Stimulated activated CD4-positive, alpha-beta T cell treated with anti-CD3 and anti-CD28 coated beads, TNF-alpha, amount 100 ng/mL, for 1 hour (primary cell): ENCODE data around the gene CACNA2D3.

ENCODE experiments used
- DNase-seq, 3 donors: peaks; one replicate each; pipeline ENCODE4 v3.0.0-alpha.2; 2020; ENCODE audit warnings: low read depth in 3 of 3, low spot score in 1 of 3

The CACNA2D3 gene

DNA sequence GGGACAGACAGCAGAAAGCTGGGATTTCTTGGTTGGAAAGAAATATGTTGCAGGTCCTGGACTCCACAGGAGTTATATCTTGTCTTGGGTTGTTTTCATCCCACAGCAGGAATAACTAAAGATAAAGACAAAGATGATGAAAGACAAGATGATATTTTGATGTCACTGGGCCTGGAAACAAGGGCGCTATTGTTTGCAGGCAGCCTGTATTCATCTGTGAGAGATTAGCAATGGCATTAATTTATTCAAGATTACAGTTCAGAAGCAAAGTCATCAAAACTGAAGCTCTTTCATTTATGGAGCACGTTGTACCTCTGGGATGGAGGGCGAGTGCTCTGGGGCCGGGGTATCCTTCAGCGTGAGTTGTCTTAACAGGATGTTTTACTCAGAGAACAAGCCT is 591.7 kb downstream of the CACNA2D3 start:
- no peak for DNase-seq

DNA sequence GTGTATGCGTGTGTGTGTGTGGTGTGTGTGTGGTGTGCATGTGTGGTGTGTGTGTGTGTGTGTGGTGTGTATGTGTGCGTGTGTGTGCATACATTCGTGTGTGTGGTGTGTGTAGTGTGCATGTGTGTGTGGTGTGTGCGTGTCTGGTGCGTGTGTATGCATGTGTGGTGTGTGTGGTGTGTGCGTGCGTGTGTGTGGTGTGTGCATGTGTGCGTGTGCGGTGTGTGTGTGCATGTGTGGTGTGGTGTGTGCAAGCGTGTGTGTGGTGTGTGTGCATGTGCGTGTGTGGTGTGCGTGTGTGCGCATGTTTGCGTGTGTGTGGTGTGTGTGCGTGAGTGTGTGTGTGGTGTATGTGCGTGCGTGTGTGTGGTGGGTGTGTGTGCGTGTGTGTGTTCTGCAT is 595.2 kb downstream of the CACNA2D3 start:
- no peak for DNase-seq

DNA sequence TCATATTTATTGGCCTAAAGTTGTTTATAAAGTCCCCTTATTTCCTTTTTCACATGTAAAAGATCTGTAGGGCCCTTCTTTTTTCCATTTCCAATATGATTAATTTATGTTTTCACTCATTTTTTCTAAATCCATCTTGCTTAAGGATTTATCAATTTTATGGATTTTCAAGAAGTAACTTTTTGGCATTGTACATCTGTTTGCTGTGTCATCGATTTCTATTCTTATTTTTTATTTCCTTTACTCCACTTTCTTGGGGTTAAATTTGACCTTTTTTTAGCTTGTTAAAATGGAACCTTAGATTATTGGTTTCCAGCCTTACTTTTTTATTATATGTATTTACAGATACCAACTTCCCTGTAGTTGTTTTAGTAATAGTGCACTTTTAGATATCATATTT is 597.6 kb downstream of the CACNA2D3 start:
- DNase-seq: no peak

DNA sequence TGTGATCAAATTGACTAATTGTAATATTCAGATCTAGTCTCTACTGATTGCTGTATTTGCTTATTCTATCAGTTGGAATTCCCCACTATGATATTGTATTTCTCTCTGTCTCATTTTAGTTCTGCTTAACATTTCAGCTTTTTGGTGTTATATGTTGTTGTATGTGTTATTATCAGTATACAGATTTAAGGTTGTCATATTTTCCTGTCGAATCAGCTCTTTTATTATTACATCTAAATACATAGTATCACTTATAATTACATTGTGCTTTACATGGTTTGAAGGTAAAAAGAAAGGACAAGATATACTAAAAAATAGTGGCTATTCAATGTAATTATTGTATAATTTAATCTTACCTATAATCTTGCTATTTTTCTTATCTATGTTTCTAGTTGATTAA is 598.3 kb downstream of the CACNA2D3 start:
- DNase-seq: no peak

DNA sequence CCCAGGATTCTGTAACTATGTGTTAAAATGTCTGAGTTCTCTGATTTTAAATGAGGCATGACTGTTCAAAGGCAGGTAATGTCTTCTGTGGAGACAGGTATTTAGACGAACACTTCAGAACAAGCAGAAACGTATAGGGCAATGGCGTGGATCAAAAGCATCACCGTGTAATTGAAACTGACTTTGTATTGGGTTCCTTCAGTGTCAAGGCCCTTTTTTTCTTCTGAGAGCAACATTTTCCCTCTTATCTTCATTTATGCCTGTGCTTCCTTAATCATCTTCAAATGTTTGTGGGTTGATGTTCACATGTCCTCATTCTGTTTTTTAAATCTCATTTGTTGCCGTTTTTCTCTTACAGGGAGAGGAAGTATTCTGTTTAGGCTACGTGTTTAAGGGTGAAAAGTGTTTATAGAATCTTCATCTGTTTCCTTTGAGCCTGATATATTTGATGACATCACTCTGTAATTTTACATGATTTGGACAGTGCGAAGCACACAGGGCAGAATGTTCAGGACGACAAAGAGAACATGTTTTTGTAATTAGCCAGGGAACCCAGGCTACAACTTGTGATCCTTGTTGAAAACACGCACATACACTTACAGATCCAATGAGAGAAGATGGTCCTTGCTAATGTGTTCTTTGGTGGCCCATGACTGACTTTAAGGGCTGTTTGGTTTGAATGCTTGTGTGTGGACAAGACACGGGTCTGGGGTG is 609.5 kb downstream of the CACNA2D3 start:
- DNase-seq: no peak

DNA sequence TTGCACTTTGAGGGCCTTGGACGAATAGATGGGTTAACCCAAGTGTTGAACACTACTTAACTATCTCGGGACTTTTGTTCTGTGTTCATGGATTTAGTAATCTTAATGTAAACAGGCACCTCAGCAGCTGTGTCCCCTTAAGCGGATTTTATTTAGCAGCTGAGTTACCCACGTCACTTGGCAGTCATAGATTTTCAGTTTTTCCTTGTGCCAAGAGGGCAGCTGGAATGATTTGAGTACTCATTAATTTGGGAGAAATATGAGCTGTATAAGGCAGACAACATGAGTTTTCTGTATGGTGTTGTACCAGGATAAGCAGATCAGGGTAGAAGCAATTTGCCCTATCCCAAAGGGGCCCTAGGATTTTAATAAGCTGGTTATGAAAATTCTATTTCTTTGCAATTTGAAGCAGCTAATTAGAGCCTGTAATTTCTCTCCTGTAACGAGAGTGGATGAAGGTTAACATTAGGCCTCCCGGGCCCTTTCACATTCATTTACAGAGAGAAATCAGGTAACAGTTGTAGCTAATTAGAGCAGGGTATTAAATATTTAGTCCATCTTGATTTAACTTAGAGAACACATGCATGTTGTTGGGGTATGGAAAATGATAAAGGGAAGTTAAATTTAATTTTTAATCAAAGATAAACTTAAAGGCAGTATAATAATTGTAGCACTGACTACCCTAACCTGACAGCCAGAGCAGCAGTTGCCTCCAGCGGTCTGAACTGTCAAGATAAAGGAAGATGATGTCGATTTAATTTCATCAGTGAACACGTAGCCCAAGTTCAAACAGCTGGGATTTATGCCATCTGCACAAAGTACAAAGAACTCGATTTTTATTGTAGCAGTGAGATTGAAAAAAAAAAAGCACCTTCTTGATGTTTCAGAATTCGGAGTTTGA is 611.0 kb downstream of the CACNA2D3 start:
- DNase-seq: no peak

DNA sequence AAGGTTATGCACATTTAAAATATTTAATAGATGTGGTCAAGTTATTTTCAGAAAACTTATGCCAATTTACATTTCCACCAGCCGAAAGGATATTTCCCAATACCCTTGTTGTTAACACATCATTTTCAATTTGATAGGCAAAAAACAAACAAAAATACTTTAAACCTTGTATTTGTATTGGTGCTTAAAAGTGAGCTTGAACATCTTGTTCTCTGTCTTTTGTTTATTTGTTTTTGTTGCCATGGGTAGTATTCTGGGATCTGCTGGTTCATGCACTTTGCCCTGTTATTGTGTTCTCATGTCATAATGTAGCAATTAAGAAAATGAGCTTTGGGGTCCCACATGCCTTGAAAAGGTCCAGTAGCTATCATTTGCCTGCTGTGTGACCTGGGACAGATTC is 614.1 kb downstream of the CACNA2D3 start:
- DNase-seq: no peak

DNA sequence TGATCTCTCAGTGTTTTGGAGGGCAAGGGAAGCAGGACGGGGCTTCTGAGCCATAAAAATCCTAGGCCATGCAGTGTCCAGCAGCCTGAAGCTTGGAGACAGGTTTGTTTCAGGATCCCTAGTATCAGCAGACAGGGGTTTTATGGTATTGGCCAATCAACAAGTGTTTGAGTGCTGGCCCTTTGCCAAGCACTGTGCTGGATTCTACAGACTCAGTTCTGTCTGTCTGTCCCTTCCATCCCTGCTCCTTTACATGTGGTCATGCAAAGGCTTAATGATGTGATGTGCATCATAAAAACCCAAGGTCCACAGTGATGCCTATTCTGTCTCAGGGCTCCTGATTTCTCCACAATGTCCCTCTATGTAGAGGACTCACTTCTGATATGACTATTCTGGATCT is 621.4 kb downstream of the CACNA2D3 start:
- no peak for DNase-seq

DNA sequence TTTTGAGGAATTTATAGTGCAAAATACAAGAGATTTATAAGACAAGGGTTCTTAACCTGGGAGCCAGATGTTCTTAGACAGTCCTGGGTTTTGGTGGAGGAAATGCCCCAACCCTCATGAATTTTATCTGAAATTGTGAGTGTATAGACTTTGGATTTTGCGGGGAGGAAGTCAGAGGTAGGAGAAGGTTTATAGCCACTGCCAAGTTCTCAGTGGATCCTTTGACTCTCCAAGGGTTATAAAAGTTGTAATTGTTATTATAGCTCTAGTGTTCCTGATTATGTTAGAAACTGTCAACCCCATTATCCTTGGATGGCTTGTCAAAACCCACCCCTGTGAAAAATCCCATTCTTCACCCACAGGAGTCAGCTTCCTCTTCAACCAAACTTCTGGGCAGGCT is 621.9 kb downstream of the CACNA2D3 start:
- DNase-seq: no peak

DNA sequence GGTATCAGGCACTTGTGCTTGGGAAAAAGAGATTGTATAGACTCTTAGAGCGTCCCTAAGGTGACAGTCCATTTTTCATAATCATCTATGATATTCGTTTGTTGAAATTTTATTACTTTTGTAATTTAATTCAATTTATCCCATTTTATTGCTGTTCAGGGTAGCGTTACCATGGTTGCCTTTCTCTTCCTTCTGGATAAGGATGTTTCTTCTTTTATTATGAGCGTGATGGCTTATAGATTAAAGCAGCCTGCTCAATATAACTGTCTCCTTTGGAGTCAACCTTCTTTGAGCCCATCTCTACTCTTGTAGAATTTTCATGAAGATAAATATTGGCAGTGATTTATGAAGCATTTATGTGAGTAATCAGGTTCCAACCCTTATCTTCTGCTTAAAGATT is 623.5 kb downstream of the CACNA2D3 start:
- DNase-seq: no peak

DNA sequence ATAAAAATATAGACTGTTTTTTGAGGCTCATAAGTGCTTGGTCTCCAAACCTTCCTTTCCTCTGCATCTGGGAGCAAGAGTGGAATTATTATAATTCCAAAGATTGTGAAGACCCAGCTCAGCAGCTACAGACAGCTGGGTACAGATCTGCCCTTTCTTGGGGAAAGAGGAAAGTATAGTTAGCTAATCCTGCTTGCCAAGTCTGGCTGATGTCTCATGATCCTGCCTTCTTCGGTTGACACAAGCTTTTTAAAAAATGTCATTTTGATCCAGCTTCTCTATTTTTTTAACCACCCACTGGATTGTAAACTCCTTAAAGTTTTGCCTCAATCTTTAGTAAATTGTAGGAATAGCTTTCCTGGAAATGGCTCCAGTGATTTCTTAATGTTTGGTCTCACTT is 624.4 kb downstream of the CACNA2D3 start:
- DNase-seq: no peak

DNA sequence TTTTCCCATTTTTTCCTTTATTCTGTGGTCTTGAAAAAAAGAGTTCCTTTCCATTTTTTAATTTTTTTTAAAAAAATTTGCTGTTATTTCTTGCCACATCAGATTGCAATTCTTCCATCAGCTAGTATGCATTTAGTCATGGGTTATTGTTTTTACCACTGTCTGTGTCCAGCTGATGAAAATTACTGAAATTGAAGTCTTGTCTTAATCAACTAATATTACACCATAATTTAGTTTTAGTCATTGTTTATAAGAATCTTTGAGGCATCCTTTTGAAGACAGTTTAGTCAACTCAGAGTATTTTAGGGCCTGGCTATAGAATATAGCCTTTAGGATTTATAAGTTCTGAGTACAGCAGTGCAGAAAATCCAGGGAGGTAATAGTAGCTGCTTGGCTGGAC is 633.4 kb downstream of the CACNA2D3 start:
- DNase-seq: no peak

DNA sequence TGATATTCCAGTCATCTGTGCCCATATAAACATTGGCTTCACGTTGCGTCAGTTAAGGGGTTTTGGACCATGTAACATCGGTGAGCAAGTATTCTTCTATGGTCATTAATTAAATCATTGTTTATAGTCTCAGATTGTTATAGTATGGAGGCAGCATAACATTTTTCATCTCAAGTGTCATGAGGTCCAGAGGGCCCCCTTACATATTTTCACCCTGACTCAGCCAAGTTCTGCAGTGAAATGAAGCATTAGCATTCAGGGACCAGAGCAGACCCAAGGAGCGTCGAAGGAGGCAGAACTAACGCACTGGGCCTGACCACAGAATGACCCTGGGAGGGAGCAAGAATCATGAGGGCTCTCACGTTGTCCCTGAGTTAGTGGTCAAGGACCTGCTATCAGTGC is 634.0 kb downstream of the CACNA2D3 start:
- DNase-seq: no peak

DNA sequence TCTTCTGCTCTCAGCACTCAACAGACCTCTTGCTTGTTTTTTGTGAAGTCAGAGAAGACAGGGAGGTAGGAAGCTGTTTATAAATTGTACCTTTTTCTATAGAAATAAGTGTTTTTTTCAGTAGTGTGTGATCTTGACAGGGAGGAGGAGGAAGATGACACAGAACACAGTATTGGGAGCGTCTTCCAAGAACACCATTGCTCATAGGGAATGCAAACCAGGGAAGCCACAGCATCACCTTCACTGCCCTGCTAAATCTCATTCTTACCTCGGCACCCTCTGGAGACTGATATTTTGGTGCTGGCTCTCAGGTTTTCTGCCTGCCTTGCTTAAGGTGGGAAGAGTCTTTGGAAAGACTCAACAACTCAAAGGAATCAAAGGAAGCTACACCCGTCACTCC is 636.1 kb downstream of the CACNA2D3 start:
- no peak for DNase-seq

DNA sequence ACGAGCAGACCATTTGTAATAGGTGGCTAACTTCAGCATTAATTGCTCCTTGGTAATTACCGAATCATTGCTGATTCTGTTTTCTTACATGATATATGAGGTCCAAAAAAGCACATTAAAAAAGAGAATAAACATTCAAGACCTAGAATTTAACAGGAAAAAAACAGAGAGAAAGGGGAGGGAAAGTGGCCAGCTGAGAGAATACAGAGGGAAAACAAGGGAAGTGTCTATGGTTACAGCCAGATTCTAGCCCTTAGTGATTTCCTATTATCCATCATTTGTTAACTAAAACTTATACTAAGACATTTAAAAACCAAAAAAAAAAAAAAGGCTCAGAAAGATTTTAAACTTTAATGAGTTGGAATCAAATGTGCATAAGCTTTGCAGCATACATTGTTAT is 636.8 kb downstream of the CACNA2D3 start:
- no peak for DNase-seq

DNA sequence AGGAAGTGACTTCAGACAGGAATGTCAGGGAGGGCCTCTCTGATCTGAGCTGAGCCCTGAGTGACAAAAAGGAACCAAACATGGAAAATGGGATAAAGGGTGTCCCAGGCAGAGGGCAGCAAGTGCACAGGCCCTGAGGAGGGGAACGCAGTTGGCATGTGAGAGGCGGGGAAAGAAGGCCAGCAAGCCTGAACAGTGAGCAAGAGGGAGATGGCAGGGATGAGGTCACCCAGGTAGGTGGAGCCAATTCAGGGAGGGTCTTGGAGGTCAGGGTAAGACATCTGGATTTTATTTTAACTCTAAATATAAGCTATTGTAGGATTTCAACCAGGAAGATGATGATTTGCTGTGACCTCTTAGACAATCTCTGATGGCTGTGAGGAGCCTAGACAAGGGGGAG is 637.8 kb downstream of the CACNA2D3 start:
- no peak for DNase-seq

DNA sequence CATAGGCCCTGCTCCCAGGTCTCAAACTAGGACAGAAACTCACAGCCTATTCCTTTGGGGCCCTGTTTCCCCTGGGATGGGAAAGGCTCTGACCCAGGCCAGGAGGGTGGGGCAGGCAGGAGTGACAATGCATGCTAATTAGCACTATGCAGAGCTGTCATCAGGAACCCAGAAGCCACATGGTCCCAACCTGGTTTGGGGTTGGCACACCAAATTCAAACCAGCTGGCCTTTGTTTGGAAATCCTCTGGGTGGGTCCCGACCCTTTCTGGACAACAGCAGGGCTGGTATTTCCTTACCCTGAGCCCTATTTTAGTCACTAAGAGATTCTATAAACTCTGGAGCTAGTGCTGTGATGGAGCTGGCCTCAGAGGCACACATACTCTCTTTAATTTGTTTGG is 639.3 kb downstream of the CACNA2D3 start:
- no peak for DNase-seq

DNA sequence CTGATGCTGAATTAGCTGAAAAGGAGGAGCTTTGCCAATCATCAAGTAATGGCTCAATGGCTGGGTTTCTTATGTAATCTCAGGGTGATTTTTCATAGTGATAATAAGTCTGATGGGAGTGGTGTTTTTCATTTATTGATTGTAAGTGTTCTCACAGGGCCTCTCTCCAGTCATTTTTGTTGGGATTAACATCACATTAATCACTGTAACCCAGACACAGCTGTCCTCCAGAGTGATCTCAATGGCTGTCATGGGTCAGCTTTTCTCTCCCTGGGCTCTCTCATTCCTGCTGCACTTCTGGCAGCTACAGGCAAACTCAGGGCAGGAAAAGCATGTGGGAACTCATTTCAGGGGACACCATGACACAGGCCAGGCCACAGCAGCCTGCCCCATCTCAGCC is 642.6 kb downstream of the CACNA2D3 start:
- no peak for DNase-seq

DNA sequence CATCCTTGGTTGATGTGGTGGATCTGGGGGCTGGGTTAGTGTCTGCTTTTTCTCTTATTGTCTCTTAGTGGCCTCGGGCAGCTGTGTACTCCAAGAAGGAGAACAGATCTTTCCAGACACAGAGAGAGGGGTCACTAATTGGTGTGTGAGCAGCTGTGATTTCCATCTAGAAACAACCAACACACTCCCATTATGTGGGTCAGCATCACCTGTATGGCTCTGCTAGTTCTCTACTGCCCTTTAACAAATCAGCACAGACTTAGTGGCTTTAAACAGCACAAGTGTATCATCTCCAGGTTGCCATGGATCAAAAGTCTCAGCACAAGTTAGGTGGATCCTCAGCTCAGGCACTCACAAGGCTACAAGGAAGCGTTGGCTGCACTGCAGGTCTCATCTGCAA is 648.7 kb downstream of the CACNA2D3 start:
- no peak for DNase-seq

DNA sequence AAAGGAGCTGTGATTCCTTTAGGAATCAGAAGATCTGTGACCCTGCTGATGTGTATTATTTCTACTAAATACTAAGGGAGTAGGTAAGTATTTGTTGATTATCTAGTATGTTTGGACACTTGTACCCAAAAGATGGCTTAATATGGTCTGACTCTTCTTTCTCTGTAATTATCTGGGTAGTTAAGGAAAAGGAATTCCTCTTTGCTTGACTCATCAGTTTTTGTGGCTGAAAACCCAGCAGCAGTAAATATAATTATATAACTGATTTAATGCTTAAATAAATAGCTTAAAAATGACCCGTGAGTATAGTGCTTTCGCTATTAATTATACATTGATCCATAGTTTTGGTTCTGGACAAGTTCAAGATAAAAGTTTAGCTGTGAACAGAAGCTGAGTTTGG is 649.7 kb downstream of the CACNA2D3 start:
- DNase-seq: no peak

DNA sequence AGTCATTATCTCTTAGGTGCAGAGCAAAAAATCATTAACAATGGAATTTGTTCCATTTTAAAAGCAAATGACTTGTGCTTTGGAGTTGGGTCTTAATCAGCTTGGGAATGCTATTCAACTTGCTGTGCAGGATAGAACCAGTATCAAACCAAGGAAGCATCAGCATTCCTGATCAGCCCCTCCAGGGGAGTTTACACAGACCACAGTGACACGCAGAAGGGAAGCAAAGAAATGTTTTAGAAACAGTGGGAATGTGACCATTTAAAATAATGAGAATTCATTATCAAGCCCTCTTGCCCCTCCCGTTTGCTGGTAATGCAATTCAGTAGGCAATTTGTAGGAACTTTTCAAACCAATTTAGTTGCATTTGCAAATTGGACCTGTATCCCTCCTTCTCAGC is 650.4 kb downstream of the CACNA2D3 start:
- DNase-seq: no peak

DNA sequence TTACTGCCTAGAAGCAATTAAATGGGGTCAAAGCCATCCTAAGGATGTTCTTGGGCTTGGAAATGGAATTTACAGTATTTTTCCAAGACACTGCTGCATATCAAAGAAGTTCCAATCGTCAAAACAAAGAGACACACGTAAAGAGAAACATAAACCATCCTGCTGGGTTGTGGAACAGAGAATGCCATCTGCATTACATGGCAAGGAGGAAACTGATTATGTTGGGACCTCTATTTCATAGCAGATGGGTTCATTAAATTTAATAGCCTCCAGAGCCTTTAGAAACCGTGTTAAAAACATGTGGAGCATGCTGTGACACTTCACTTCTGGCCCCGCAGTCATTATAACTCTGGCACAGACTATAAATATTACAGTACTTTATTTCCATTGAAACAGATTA is 650.9 kb downstream of the CACNA2D3 start:
- DNase-seq: no peak

DNA sequence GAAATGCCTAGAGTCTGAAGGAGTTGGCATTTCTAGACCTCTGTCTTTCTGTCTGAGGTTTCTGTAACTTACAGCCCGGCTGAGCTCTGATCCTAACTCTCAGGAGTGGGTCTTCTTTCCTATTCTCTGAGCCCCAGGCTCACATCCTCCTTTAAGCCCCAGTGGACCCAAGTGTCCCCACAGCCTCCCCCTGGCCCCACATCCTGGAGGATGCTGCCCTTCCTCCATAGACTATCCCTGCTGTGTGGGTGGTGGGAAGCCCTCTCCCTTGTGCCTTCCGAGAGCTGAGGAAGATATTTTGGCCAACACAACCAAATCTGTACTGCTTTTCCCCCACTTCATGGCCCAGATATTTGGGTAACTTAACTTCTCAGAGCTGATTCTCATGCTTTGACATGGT is 654.2 kb downstream of the CACNA2D3 start:
- DNase-seq: no peak
